ENCODE results near the gene DOC2B. TPM values are rescaled to one million over a fixed set of nuclear protein-coding genes. Genes with fewer than 3 reads are reported as not detected.
"Not testable (repeated sequence)": the region's sequence is repeated elsewhere in the genome, so short reads cannot be mapped to it uniquely, and the experiment has no call there.

DOC2B gene
- total RNA-seq, 4 donors from 2014 or later, result 4.2 to 29.7 (median 6.1) TPM

- TF ChIP-seq CTCF (IDR thresholded peaks at IDR 0.05) (no peak), POLR2A (IDR thresholded peaks at IDR 0.05) (no peak)
- no peaks in the 10 kb centered on the region for H3K27me3 ChIP-seq
- no peaks in the 10 kb centered on the region for H3K36me3 ChIP-seq
- H3K4me3 ChIP-seq, result no peak overlapping the region
- no peak for DNase-seq
- H3K27ac ChIP-seq, result peak overlapping the region in 2 of 4 donors; percentile 17 to 25
- no peaks in the 10 kb centered on the region for H3K9me3 ChIP-seq
- no peaks in the 10 kb centered on the region for H3K4me1 ChIP-seq
Observed at GRCh38 chr17:200586-200985, 19.1 kb upstream of the DOC2B start.

GRCh38 chr17:199806-200545 lies 18.5 kb upstream of the DOC2B start:
- Histone ChIP-seq H3K9me3 (no peaks in the 10 kb centered on the region), H3K36me3 (no peaks in the 10 kb centered on the region), H3K4me3 (no peak overlapping the region), H3K4me1 (no peaks in the 10 kb centered on the region), H3K27me3 (no peaks in the 10 kb centered on the region), H3K27ac (peak overlapping the region in 2 of 4 donors; percentile 17 to 25)
- no peak for TF ChIP-seq CTCF (IDR thresholded peaks at IDR 0.05)
- TF ChIP-seq POLR2A (IDR thresholded peaks at IDR 0.05), result no peak
- no peak for DNase-seq

- TF ChIP-seq POLR2A (IDR thresholded peaks at IDR 0.05) (no peak), CTCF (IDR thresholded peaks at IDR 0.05) (no peak)
- DNase-seq, result no peak
- H3K4me1 ChIP-seq, result no peaks in the 10 kb centered on the region
- H3K4me3 ChIP-seq, result no peak overlapping the region
- H3K27me3 ChIP-seq, result no peaks in the 10 kb centered on the region
- H3K36me3 ChIP-seq, result no peaks in the 10 kb centered on the region
- H3K27ac ChIP-seq, result no peak overlapping the region
- H3K9me3 ChIP-seq, result no peaks in the 10 kb centered on the region
Observed at GRCh38 chr17:199191-199604, 17.7 kb upstream of the DOC2B start.

- H3K4me1 ChIP-seq, H3K9me3 ChIP-seq, H3K27ac ChIP-seq, H3K27me3 ChIP-seq, H3K4me3 ChIP-seq, H3K36me3 ChIP-seq, DNase-seq: not testable (repeated sequence)
Observed at GRCh38 chr17:198225-198624, 16.8 kb upstream of the DOC2B start.

- no peak for DNase-seq
- Histone ChIP-seq H3K27ac (no peak overlapping the region), H3K36me3 (no peaks in the 10 kb centered on the region), H3K4me3 (no peak overlapping the region), H3K9me3 (no peaks in the 10 kb centered on the region), H3K4me1 (no peaks in the 10 kb centered on the region), H3K27me3 (no peaks in the 10 kb centered on the region)
- TF ChIP-seq POLR2A (IDR thresholded peaks at IDR 0.05) (no peak), CTCF (IDR thresholded peaks at IDR 0.05) (no peak)
Observed at GRCh38 chr17:197352-197751, 15.9 kb upstream of the DOC2B start.

- Histone ChIP-seq H3K36me3 (no peaks in the 10 kb centered on the region), H3K4me1 (no peaks in the 10 kb centered on the region), H3K27me3 (no peaks in the 10 kb centered on the region), H3K27ac (no peak overlapping the region), H3K4me3 (no peak overlapping the region), H3K9me3 (no peaks in the 10 kb centered on the region)
- no peak for TF ChIP-seq POLR2A (IDR thresholded peaks at IDR 0.05)
- no peak for TF ChIP-seq CTCF (IDR thresholded peaks at IDR 0.05)
- no peak for DNase-seq
Observed at GRCh38 chr17:194828-195602, 13.6 kb upstream of the DOC2B start.
